ENCODE measurements around the gene CELF2. TPM values are rescaled to one million over a fixed set of nuclear protein-coding genes. Genes with fewer than 3 reads are reported as not detected.

CELF2 gene
- total RNA-seq, 1 experiment from 2014 or later: not detected

- POLR2A ChIA-PET (ENCODE audit: low non-redundant PET): no interaction called here
- no peak for DNase-seq (ENCODE audit: low spot score)
- Histone ChIP-seq H3K4me1 (ENCODE audit: insufficient read depth, low read length, poor library complexity, severe bottlenecking) (no peaks in the 10 kb centered on the region), H3K36me3 (ENCODE audit: insufficient read depth, low read length, poor library complexity, severe bottlenecking) (no peaks in the 10 kb centered on the region), H3K4me3 (ENCODE audit: low read depth, low read length, poor library complexity, severe bottlenecking) (no peak overlapping the region), H3K9me3 (ENCODE audit: low read depth, low read length, poor library complexity, severe bottlenecking) (no peaks in the 10 kb centered on the region), H3K27ac (ENCODE audit: low read depth, low read length, poor library complexity, severe bottlenecking) (no peak overlapping the region), H3K27me3 (replicated peaks; ENCODE audit: insufficient read depth, low read depth, low read length, poor library complexity) (peaks cover 70% of the 10 kb centered on the region)
- no peak for TF ChIP-seq CTCF (conservative IDR thresholded peaks at IDR 0.05; ENCODE audit: low read depth, low read length)
- no TSS peak for BruUV-seq (replicated peaks)
- CTCF ChIA-PET: no interaction called here
- intact Hi-C loops (cut with micrococcal nuclease; ENCODE audit: unreplicated experiment): no loop called here
Measured at GRCh38 chr10:11026773-11027172, 9.1 kb downstream of the CELF2 start.

- CTCF ChIA-PET: interaction anchor here (0.6 kb wide), 1 partner anchor 1431 kb away, joined by 7 read pairs; no protein-coding TSS in a partner anchor
- no peak overlapping the region for H3K27ac ChIP-seq (ENCODE audit: low read depth, low read length, poor library complexity, severe bottlenecking)
- no peaks in the 10 kb centered on the region for H3K4me1 ChIP-seq (ENCODE audit: insufficient read depth, low read length, poor library complexity, severe bottlenecking)
- no peaks in the 10 kb centered on the region for H3K36me3 ChIP-seq (ENCODE audit: insufficient read depth, low read length, poor library complexity, severe bottlenecking)
- no TSS peak for BruUV-seq (replicated peaks)
- no peak for DNase-seq (ENCODE audit: low spot score)
- POLR2A ChIA-PET (ENCODE audit: low non-redundant PET): no interaction called here
- H3K27me3 ChIP-seq (replicated peaks; ENCODE audit: insufficient read depth, low read depth, low read length, poor library complexity): peaks cover 39% of the 10 kb centered on the region
- H3K4me3 ChIP-seq (ENCODE audit: low read depth, low read length, poor library complexity, severe bottlenecking): no peak overlapping the region
- TF ChIP-seq CTCF (conservative IDR thresholded peaks at IDR 0.05; ENCODE audit: low read depth, low read length) (no peak), EZH2 (IDR thresholded peaks at IDR 0.05; ENCODE audit: borderline replicate concordance, low read depth, low read length, poor library complexity, severe bottlenecking) (no peak)
- intact Hi-C loops (cut with micrococcal nuclease; ENCODE audit: unreplicated experiment): no loop called here
- H3K9me3 ChIP-seq (ENCODE audit: low read depth, low read length, poor library complexity, severe bottlenecking): no peaks in the 10 kb centered on the region
Measured at GRCh38 chr10:11034762-11035161, 17.1 kb downstream of the CELF2 start.

GRCh38 chr10:11035301-11035991 is 17.8 kb downstream of the CELF2 start:
- no peaks in the 10 kb centered on the region for H3K4me1 ChIP-seq (ENCODE audit: insufficient read depth, low read length, poor library complexity, severe bottlenecking)
- H3K27me3 ChIP-seq (replicated peaks; ENCODE audit: insufficient read depth, low read depth, low read length, poor library complexity): peaks cover 38% of the 10 kb centered on the region
- TF ChIP-seq EZH2 (IDR thresholded peaks at IDR 0.05; ENCODE audit: borderline replicate concordance, low read depth, low read length, poor library complexity, severe bottlenecking) (no peak), CTCF (conservative IDR thresholded peaks at IDR 0.05; ENCODE audit: low read depth, low read length) (no peak)
- no peaks in the 10 kb centered on the region for H3K9me3 ChIP-seq (ENCODE audit: low read depth, low read length, poor library complexity, severe bottlenecking)
- H3K4me3 ChIP-seq (ENCODE audit: low read depth, low read length, poor library complexity, severe bottlenecking): no peak overlapping the region
- ChIA-PET CTCF (interaction anchor here (0.6 to 1.3 kb wide), 2 partner anchors 1432 to 1693 kb away, joined by 6 to 7 read pairs; no protein-coding TSS in a partner anchor), POLR2A (ENCODE audit: low non-redundant PET) (no interaction called here)
- peak; percentile 6 for DNase-seq (ENCODE audit: low spot score)
- no peaks in the 10 kb centered on the region for H3K36me3 ChIP-seq (ENCODE audit: insufficient read depth, low read length, poor library complexity, severe bottlenecking)
- intact Hi-C loops (cut with micrococcal nuclease; ENCODE audit: unreplicated experiment): no loop called here
- BruUV-seq (replicated peaks): no TSS peak
- H3K27ac ChIP-seq (ENCODE audit: low read depth, low read length, poor library complexity, severe bottlenecking): no peak overlapping the region
